Measurements from ENCODE around the gene ACTL10.

The ACTL10 gene

GRCh38 chr20:33650111-33650752, 16.5 kb upstream of the ACTL10 start:
- DNase-seq: no peak

DNA sequence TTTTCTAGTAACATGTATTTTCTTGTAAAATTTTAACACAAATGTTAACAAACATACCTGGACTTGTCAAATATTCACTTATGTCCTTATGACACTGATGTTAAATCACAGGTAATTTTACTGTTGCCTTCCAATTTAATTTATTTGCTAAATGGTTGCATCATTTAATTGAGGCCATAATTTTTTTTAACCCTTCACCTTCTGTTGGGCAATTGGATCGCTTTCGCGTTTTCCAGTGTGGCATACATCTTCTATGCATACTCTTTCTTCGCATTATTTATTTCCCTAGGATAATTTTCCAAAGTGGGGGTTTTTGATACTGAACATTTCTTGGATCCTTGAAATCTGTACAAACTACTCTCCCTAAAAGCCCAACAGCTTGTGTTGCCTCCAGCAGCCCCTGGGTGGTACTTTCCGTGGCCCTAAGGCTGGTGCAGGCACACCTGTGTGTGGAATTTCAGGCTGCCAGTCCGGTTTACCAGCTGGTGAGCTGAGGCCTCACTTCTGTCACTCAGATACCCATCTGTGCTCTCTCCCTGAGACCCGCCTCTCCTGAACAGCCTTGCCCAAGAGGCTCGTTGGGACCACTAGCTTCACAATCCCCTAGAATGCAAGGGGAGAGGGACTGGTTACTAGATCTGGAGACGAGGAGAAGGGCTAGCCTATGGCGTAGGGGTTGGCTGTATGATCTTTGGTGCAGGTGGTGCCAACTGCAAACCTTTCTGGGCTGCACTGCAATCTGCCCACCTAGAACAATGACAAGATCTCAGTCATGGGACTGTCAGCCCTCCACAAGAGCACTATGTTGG, 15.8 kb upstream of the ACTL10 start:
- DNase-seq: no peak

DNA sequence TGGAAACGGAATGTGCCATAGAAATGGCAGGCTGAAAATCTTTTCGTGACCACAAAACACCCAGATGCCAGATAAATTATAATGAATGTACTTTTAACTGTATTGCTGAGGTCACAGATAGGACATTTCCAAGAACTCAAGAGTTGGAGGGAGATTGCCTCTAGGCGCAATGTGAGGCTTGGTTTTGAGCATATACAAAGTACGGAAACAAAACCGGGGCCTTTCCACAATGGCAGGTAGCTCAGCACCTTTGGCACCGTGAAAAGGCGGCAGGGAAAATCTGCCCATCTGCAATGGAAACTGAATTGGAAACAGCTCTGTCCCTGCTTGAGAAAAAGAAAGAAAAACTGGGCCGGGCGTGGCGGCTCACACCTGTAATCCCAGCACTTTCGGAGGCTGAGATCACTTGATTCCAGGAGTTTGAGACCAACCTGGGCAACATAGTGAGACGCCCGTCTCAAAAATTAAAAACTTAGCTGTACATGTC, 15.1 kb upstream of the ACTL10 start:
- no peak for DNase-seq

- DNase-seq: peak; percentile 84
These were observed 13.4 kb upstream of the ACTL10 start for GRCh38 chr20:33653218-33653899.

GRCh38 chr20:33653900-33654596, 12.7 kb upstream of the ACTL10 start:
- DNase-seq: no peak

- DNase-seq: no peak
These were observed 12.0 kb upstream of the ACTL10 start for GRCh38 chr20:33654680-33655161.

DNA sequence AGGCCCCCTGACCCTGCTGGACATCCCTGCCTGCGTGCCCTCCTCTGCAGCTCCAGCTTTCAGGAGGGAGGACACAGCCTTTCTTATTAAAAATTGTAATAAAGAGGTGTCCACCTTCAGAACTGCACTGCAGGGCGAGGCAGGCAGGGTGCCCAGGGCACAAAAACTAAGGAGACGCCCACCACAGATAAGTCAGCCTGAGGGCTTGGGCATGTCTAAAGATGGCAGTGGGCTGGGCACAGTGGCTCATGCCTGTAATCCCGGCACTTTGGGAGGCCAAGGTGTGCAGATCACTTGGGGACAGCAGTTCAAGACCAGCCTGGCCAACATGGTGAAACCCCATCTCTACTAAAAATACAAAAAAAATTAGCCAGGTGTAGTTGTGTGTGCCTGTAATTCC, 11.6 kb upstream of the ACTL10 start:
- DNase-seq: no peak

GRCh38 chr20:33656010-33656782, 10.5 kb upstream of the ACTL10 start:
- no peak for DNase-seq

DNA sequence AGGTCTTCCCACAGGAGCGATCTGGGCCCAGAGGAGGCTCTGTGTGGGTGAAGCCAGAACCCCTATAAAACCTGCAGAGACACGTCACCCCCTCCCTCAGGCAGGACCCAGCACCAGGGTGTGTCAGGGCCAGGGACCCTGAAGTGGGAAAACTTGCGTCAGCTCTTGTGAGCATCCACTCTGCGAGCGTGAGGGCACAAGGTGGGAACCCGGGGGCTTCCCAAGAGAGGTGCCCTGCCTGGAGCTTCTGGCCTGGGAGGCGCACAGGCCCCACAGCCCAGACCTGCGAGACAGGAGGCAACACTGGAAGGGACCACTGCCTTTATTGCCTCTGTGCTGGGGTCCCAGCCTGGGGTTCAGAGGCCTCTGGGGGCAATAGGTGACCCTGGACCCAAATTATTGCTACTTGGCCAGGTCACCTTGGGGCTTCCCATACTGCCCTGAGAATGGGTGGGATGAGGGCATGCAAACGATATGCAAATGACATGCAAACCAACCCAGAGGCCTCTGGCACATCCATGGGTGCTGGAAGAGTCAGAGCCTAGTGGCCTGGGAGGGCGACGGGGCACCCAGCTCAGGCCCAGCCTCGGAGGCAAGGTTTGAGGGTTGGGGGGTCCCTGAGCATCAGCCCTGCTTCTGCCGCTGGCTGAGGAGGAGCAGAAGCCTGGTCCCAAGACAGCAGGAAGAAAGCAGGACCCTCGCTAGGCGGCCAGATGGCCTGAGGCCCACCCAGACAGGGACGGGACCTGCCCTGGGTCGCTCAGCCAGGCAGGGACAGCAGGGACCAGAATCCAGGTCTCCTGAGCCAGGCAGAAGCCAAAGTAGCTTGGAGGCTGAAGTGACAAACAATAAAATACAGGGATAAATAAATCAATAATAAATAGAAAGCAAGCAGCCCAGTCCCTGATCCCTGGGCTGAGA, 9.7 kb upstream of the ACTL10 start:
- no peak for DNase-seq

GRCh38 chr20:33657704-33658095, 9.0 kb upstream of the ACTL10 start:
- no peak for DNase-seq

GRCh38 chr20:33658510-33658909, 8.2 kb upstream of the ACTL10 start:
- DNase-seq: no peak

GRCh38 chr20:33658929-33659328, 7.8 kb upstream of the ACTL10 start:
- DNase-seq: no peak

GRCh38 chr20:33659341-33660034, 7.3 kb upstream of the ACTL10 start:
- DNase-seq: no peak

DNA sequence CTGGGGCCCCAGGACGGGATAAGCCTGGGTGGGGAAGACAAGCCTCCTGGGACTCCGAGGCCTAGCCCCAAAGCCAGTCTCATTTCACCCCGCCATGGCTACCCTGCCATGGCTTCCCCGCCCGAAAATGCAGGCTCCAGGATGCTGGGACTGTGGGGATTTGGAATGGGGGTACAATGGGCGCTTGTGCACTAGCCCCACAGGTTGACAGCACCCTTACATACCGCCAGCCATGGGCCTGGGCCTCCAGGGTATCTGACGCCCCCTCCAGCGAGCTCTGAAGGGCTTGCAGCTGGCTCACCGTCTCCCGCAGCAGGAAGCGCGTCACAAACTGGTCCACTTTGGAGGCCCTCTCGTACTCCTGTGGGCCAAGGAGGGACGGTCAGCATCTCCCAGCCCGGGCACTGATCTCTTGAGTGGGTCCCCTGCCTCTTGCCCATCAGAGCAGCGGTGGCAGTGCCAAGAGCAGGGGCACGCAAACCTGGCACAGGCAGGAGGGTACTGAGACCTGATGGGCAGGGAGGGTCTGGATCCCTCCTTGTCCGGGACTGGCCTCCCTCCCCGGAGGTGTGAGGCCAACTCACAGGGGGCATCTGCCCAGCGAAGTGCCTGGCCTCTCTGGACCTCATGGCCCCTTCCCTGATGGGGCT, 6.6 kb upstream of the ACTL10 start:
- no peak for DNase-seq

GRCh38 chr20:33660685-33661058, 6.1 kb upstream of the ACTL10 start:
- no peak for DNase-seq

DNA sequence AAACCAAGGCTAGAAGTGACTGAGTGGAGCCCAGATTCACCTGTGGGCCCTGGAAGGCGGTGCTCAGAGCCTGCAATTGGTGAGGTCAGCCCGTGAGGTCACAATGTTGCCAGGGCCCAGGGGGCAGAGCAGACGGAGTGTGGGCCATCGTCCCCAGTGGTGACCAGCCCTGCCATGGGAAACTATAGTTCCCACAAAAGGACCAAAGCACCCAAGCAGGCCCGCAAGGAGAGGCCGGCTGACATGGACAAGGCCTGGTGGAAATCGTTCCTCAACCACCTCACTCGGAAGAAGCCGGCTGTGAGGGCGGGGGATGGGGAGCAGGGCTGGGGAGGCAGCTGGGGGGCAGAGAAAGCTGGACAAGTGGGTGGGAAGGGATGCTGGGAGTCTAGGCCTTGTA, 4.6 kb upstream of the ACTL10 start, which contains the start of gene C20orf144:
Gene C20orf144 (plus strand): TSS at position 156 of the 400 bp plus-strand sequence. CDS start 19 bp downstream, at position 175.
- DNase-seq: no peak

- peak; percentile 51 for DNase-seq
These were observed 3.3 kb upstream of the ACTL10 start for GRCh38 chr20:33663161-33664084.

DNA sequence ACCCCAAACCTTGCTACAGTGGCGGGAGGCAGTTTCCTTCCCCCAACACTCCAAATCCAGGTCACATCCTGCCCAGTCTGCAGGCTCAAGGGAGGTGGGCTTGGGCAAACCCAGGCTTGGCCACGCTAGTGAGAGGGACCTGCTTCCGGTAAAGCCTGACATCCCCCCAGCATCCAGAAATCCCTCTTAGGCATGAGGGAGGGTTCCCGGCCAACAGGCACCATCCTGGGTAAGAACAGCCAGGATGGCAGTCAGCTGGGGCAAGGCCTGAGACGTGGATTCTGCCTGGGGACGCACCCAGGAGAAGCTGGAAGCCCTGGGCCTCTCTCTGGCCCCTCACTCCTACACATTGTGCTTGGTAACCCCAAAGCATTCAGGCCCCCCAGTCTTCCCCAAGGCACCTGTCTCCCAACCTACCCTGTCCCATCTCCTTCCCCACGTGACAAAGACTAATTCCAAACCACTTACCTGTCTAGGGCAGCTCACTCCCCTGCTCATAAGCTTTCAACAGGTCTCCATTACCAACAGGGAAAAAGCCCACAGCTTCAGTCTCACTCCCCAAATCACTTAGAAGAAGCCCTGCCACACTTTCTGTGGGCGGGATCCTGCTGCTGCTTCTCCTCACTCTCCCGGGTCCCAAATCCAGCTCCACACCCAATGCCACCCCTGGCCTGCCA, 2.5 kb upstream of the ACTL10 start:
- no peak for DNase-seq
